ENCODE measurements around the gene RBM27.
"Not testable (repeated sequence)": the region's sequence is repeated elsewhere in the genome, so short reads cannot be mapped to it uniquely, and the experiment has no call there.

DNA sequence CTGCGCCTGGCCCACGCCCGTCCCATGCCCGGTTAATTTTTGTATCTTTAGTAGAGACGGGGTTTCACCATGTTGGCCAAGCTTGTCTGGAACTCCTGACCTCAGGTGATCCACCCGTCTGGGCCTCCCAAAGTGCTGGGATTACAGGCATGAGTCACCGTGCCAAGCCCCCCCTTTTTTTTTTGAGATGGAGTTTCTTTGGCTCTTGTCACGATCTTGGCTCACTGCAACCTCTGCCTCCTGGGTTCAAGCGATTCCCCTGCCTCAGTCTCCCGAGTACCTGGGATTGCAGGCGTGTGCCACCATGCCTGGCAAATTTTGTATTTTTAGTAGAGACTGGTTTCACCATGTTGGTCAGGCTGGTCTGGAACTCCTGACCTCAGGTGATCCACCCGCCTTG, 1.6 kb upstream of the RBM27 start:
- TF ChIP-seq, protein P1, sequence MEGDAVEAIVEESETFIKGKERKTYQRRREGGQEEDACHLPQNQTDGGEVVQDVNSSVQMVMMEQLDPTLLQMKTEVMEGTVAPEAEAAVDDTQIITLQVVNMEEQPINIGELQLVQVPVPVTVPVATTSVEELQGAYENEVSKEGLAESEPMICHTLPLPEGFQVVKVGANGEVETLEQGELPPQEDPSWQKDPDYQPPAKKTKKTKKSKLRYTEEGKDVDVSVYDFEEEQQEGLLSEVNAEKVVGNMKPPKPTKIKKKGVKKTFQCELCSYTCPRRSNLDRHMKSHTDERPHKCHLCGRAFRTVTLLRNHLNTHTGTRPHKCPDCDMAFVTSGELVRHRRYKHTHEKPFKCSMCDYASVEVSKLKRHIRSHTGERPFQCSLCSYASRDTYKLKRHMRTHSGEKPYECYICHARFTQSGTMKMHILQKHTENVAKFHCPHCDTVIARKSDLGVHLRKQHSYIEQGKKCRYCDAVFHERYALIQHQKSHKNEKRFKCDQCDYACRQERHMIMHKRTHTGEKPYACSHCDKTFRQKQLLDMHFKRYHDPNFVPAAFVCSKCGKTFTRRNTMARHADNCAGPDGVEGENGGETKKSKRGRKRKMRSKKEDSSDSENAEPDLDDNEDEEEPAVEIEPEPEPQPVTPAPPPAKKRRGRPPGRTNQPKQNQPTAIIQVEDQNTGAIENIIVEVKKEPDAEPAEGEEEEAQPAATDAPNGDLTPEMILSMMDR (conservative IDR thresholded peaks at IDR 0.05; ENCODE audit: low read length) = not testable (repeated sequence)
- TF ChIP-seq EZH2phosphoT487 (IDR thresholded peaks at IDR 0.05; ENCODE audit: borderline replicate concordance, low read depth, low read length) = not testable (repeated sequence)
